Measurements from ENCODE around the gene EXOC4.
"Not testable (repeated sequence)": the region's sequence is repeated elsewhere in the genome, so short reads cannot be mapped to it uniquely, and the experiment has no call there.

EXOC4 gene

DNA sequence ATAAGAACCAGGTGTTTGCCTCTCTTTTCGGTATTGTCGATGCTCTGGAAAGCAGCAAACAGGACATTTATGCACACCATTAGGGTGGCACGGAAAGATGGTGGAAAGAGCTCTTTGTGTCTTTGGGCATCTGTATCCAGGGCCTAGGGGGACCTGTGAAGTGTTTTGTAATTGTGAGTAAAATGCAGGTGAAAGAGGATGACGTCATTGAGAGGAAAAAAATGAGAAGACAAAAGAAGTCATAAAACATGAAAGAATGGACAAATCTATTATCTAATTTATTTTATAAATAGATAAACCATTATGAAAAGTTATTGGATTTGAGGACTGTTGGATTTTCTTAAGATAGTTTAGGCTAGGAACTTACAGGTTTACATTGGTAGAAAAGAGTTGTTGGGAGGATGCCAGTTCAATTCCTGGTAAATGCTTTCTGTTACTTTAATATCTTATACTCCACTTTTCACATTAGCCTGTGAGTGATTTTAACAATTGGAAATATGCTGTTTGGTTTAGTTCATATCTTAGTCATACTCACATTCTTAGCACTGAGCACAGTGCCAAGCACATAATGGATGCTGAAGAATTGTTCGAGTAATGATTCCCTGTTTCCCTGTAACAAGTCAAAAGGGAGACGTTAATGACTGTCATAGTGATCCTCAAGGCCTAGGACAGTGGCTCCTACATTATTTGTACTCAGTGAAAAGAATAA, 62.6 kb downstream of the EXOC4 start:
- DNase-seq (ENCODE audit: low spot score), result no peak

GRCh38 chr7:133319842-133320241, 67.0 kb downstream of the EXOC4 start:
- no peak for DNase-seq (ENCODE audit: low spot score)

- no peak for DNase-seq (ENCODE audit: low spot score)
Observed at GRCh38 chr7:133320891-133321290, 68.0 kb downstream of the EXOC4 start.

DNA sequence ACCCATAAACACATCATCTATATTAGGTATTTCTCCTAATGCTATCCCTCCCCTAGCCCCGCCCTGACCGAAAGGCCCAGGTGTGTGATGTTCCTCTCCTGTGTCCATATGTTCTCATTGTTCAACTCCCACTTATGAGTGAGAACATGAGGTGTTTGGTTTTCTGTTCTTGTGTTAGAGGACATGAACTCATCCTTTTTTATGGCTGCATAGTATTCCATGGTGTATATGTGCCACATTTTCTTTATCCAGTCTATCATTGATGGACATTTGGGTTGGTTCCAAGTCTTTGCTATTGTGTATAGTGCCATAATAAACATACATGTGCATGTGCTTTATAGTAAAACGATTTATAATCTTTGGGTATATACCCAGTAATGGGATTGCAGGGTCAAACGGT, 68.5 kb downstream of the EXOC4 start:
- DNase-seq (ENCODE audit: low spot score), result not testable (repeated sequence)

DNA sequence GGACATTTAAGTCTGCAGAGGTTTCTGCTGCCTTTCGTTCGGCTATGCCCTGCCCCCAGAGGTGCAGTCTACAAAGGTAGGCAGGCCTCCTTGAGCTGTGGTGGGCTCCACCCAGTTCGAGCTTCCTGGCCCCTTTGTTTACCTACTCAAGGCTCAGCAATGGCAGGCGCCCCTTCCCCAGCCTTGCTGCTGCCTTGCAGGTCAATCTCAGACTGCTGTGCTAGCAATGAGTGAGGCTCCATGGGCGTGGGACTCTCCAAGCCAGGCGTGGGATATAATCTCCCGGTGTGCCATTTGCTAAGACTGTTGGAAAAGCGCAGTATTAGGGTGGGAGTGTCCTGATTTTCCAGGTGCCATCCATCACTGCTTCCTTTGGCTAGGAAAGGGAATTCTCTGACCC, 73.9 kb downstream of the EXOC4 start:
- not testable (repeated sequence) for DNase-seq (ENCODE audit: low spot score)

DNA sequence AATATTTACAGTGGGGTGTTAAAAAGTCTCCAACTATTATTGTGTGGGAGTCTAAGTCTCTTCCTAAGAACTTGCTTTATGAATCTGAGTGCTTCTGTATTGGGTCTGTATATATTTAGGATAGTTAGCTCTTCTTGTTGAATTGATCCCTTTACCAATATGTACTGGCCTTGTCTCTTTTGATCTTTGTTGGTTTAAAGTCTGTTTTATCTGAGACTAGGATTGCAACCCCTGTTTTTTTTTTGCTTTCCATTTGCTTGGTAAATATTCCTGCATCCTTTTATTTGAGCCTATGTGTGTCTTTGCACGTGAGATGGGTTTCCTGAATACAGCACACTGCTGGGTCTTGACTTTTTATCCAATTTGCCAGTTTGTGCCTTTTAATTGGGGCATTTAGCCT, 75.1 kb downstream of the EXOC4 start:
- DNase-seq (ENCODE audit: low spot score), result not testable (repeated sequence)

DNA sequence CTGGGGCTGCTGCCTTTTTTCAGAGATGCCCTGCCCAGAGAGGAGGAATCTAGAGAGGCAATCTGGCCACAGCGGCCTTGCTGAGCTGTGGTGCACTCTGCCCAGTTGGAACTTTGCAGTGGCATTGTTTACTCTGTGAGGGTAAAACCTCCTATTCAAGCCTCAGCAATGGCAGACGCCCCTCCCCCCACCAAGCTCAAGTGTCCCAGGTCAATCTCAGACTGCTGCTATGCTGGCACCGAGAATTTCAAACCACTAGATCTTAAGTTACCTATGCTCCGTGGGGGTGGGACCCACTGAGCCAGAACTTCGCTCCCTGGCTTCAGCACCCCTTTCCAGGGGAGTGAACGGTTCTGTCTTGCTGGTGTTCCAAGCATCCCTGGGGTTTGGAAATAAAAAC, 77.2 kb downstream of the EXOC4 start:
- DNase-seq (ENCODE audit: low spot score), result no peak

GRCh38 chr7:133331861-133332260, 79.0 kb downstream of the EXOC4 start:
- DNase-seq (ENCODE audit: low spot score), result no peak

GRCh38 chr7:133339772-133340171, 86.9 kb downstream of the EXOC4 start:
- DNase-seq (ENCODE audit: low spot score), result no peak

- peak; percentile 40 for DNase-seq (ENCODE audit: low spot score)
Observed at GRCh38 chr7:133344275-133344674, 91.4 kb downstream of the EXOC4 start.

DNA sequence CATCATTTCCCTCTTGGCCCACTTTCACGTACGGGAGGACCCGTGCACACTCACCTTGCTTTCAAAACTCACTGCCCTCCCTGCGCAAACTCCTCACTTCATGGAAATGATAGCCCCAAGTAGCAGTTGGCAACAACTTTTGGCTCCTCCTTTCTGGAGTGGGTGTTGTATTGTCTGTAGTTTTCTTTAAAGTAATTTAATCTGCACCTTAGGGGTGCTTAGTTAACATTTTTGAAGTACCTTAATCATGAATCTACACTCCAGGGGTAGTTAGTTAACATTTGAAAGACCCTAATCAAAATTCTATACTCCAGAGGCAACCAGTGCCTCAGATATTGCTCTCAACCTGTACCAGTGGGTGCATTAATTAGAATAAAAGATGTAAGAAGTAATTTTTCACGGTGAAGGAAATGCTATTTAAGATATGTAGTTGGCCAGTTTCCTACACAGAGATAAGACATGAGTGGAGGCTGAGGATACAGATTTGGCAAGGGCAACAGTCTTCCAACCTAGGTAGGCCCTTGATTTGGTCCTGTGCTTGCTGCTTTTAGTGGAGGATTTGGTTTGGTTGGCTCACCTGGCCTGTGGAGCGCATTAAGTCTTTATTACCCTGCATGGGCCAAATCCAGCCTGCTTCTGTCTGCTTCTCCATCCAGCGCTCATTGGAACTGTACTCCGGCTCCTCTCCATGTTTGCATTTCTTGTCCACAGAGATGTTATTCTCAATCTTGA, 93.0 kb downstream of the EXOC4 start:
- no peak for DNase-seq (ENCODE audit: low spot score)

- no peak for DNase-seq (ENCODE audit: low spot score)
Observed at GRCh38 chr7:133348250-133348649, 95.4 kb downstream of the EXOC4 start.

- no peak for DNase-seq (ENCODE audit: low spot score)
Observed at GRCh38 chr7:133349101-133349500, 96.2 kb downstream of the EXOC4 start.

DNA sequence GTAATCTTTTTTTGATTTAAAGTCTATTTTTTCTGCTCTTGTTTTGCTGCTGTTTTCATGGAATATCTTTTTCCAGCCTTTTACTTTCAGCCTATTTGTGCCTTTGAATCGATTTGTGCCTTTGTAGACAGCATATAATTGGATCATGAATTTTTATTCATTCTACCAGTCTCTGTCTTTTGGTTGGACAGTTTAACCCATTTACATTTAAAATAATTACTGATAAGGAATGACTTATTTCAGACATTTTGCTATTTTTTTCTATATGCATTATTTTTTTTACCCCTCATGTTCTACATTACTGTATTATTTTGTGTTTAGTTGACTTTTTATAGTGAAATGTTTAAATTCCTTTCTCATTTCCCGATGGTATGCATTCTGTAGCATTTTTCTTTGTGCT, 99.6 kb downstream of the EXOC4 start:
- DNase-seq (ENCODE audit: low spot score), result no peak

DNA sequence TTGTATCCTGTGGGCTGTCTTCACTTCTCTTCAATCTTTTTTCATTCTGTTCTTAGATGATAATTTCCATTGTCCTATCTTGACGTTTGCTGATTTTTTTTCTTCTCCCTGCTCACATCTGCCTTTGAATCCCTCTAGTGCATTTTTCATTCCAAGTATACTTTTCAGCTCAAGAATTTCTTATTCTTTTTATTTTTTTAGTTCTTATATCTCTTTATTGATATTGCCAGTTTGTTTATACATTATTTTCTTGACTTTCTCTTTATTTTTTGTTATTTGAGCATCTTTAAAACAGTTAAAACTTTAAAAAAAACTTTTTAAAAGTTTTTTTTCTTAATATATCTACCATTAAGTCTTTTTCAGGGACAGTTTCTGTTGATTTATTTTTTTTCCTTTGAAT, 100.9 kb downstream of the EXOC4 start:
- DNase-seq (ENCODE audit: low spot score), result no peak

GRCh38 chr7:133354546-133355324, 101.9 kb downstream of the EXOC4 start:
- no peak for DNase-seq (ENCODE audit: low spot score)

DNA sequence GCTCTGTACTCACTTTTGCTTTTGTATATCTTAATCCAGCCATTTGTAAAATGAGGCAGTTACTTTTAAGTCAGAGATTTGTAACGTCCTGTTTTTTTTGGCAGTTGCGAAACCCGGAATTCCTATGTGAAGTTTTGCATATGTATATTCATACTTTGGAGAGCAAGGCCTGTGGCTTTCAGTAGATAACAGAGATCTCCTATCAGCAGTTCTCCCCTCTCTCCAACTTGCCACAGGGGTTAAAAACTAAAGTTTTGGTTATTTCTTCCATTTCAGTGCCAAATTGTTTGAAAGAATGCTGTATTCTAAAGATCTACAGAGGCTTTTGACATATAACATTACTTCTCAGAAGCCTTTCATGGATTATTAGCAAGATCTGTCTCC, 102.4 kb downstream of the EXOC4 start:
- no peak for DNase-seq (ENCODE audit: low spot score)

DNA sequence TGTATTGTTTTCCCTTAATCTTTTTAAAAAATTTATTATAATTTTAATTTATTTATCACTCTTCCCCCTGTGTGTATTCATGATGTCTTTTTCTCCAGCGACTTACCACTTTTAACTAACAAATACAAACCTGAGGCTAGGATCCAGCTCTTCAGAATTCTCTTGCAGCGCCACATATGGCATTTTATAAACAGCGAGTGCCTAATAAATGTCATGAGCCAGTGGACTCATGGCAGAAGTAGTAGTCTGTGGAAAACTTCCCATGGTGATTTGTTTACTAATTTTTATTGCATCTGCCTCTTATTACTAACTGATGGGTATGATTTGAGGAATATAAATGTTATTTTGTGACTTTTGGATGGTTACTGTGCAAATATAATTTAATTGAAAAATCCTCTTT, 102.9 kb downstream of the EXOC4 start:
- no peak for DNase-seq (ENCODE audit: low spot score)

GRCh38 chr7:133358708-133359107, 105.8 kb downstream of the EXOC4 start:
- no peak for DNase-seq (ENCODE audit: low spot score)

- no peak for DNase-seq (ENCODE audit: low spot score)
Observed at GRCh38 chr7:133359449-133359848, 106.6 kb downstream of the EXOC4 start.

- DNase-seq (ENCODE audit: low spot score), result no peak
Observed at GRCh38 chr7:133360201-133360600, 107.3 kb downstream of the EXOC4 start.

DNA sequence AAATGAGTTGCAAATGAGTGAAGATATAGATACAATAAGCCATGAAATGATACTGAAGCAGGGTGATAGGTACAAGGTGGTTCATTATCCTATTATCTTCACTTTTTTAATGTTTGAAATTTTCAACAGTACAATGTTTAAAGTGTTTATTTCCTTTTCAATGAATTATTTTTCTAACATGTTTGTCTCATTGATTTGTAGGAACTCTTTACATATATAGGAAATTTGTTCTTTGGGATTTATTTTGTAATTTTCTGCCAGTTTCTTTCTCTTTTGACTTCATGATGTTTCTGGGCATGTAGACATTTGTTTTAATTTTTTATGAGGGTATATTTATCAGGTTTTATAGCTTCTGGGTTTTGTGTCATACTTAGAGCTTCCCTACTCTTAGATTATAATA, 108.9 kb downstream of the EXOC4 start:
- DNase-seq (ENCODE audit: low spot score), result no peak

Data from COLO829 (cell line).